Caco-2 (cell line): ENCODE data around the gene PRPS2. TPM values are rescaled to one million over a fixed set of nuclear protein-coding genes. Genes with fewer than 3 reads are reported as not detected.

Experiments
- BruUV-seq: library from RNA; stranded (reverse); fragments of 400-500 nt; replicated peaks from 2 replicates; lab custom pipeline; 2021; lab: Mats Ljungman, UMichigan
- CTCF ChIA-PET: fragments of 300-600 bp; sonication (Branson Sonifier 250); formaldehyde crosslinking; loops from one replicate; lab custom pipeline; 2022; ENCODE audit warnings: antibody characterized with exemption; lab: Charles Lee
- POLR2A ChIA-PET: fragments of 300-600 bp; sonication (Branson Sonifier 250); formaldehyde crosslinking; loops from one replicate; lab custom pipeline; 2022; ENCODE audit warnings: antibody characterized with exemption; lab: Charles Lee
- DNase-seq, 2 experiments: peaks; one replicate each; pipeline versions ENCODE4 v3.0.0 to v3.0.0-alpha.2; 2020 to 2022
- H3K27me3 ChIP-seq: replicated peaks from 2 replicates; pipeline ENCODE4 v1.6.0; 2011; ENCODE audit warnings: low read length; ENCODE audit not compliant: control insufficient read depth, insufficient read depth
- H3K36me3 ChIP-seq: 2 replicates; pipeline ENCODE4 v1.5.1; 2011; ENCODE audit warnings: low read length; ENCODE audit not compliant: control insufficient read depth, insufficient read depth
- H3K4me1 ChIP-seq: fragments of 250-450 bp; sonication (Bioruptor Pico); 2 replicates; pipeline ENCODE4 v1.5.1; 2020; ENCODE audit warnings: mild to moderate bottlenecking
- H3K4me3 ChIP-seq: 2 replicates; pipeline ENCODE4 v1.5.1; 2011; ENCODE audit warnings: low read depth, mild to moderate bottlenecking, control low read depth, low read length
- H3K9me3 ChIP-seq: fragments of 250-450 bp; sonication (Bioruptor Pico); 2 replicates; pipeline ENCODE4 v1.5.1; 2020; ENCODE audit warnings: mild to moderate bottlenecking, moderate library complexity
- H3K27ac Mint-ChIP-seq: one replicate; pipeline ENCODE4 v1.8.0; 2022; ENCODE audit warnings: mixed read lengths; ENCODE audit not compliant: unreplicated experiment
- H3K27me3 Mint-ChIP-seq: one replicate; pipeline ENCODE4 v1.8.0; 2022; ENCODE audit warnings: mixed read lengths; ENCODE audit not compliant: insufficient read depth, unreplicated experiment
- H3K36me3 Mint-ChIP-seq: one replicate; pipeline ENCODE4 v1.8.0; 2022; ENCODE audit warnings: mild to moderate bottlenecking, mixed read lengths; ENCODE audit not compliant: insufficient read depth, unreplicated experiment
- H3K4me1 Mint-ChIP-seq: one replicate; pipeline ENCODE4 v1.8.0; 2022; ENCODE audit warnings: low read depth, mixed read lengths; ENCODE audit not compliant: unreplicated experiment
- H3K4me3 Mint-ChIP-seq: one replicate; pipeline ENCODE4 v1.8.0; 2022; ENCODE audit warnings: mild to moderate bottlenecking, moderate library complexity, mixed read lengths; ENCODE audit not compliant: unreplicated experiment
- H3K9me3 Mint-ChIP-seq: one replicate; pipeline ENCODE4 v1.8.0; 2022; ENCODE audit warnings: mixed read lengths; ENCODE audit not compliant: unreplicated experiment
- intact Hi-C: fragments of 100-400 bp; cut with micrococcal nuclease; formaldehyde crosslinking; loops from one replicate; pipeline ENCODE4 v1.10.0; 2022; ENCODE audit not compliant: unreplicated experiment
- total RNA-seq: library from RNA; stranded (reverse); gene quantifications from 2 replicates; pipeline ENCODE4 v1.2.3, GENCODE V29; 2022
- TF ChIP-seq, protein P1 (sequence below), 2 experiments: fragments of 200-600 bp in 1 of 2; IDR thresholded peaks; 1 replicate in 1 of 2; 2 replicates in 1 of 2; pipeline versions ENCODE4 v1.5.1 to v1.8.0; 2011 to 2022; ENCODE audit warnings: antibody characterized with exemption in 1 of 2, control low read depth in 1 of 2, inconsistent platforms in 1 of 2, low read depth in 1 of 2, low read length in 1 of 2, mild to moderate bottlenecking in 1 of 2, moderate library complexity in 1 of 2; ENCODE audit not compliant: insufficient read depth in 1 of 2, severe bottlenecking in 1 of 2, unreplicated experiment in 1 of 2

Gene PRPS2
- total RNA-seq, 1 experiment from 2014 or later = 35.6 TPM

DNA sequence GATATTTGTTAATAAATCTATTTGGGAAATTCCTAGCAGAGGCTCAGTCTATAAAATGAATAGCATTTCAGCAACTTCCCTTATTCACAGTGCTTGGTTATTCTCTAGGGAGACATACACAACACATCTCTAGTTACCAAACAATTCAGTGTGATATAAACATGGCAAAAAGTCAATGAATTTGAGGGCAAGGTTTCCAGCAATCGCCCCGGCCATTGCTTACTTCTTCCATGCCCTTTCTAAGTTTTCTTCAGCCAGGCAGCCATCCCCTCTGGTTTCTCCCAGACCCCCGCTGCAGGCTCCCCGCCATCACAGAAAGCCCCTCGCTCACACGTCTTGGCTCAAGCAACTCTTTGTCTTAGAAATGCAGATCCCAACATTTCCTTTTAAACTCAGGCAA, 80.0 kb downstream of the PRPS2 start:
- Mint-ChIP-seq H3K27me3 (no peaks in the 10 kb centered on the region), H3K9me3 (no peaks in the 10 kb centered on the region), H3K27ac (no peak overlapping the region), H3K4me1 (peaks cover 6% of the 10 kb centered on the region), H3K36me3 (no peaks in the 10 kb centered on the region), H3K4me3 (no peak overlapping the region)
- DNase-seq = no peak
- H3K36me3 ChIP-seq = no peaks in the 10 kb centered on the region
- no peaks in the 10 kb centered on the region for H3K27me3 ChIP-seq
- intact Hi-C loops = no loop called here
- TF ChIP-seq, protein P1, sequence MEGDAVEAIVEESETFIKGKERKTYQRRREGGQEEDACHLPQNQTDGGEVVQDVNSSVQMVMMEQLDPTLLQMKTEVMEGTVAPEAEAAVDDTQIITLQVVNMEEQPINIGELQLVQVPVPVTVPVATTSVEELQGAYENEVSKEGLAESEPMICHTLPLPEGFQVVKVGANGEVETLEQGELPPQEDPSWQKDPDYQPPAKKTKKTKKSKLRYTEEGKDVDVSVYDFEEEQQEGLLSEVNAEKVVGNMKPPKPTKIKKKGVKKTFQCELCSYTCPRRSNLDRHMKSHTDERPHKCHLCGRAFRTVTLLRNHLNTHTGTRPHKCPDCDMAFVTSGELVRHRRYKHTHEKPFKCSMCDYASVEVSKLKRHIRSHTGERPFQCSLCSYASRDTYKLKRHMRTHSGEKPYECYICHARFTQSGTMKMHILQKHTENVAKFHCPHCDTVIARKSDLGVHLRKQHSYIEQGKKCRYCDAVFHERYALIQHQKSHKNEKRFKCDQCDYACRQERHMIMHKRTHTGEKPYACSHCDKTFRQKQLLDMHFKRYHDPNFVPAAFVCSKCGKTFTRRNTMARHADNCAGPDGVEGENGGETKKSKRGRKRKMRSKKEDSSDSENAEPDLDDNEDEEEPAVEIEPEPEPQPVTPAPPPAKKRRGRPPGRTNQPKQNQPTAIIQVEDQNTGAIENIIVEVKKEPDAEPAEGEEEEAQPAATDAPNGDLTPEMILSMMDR (IDR thresholded peaks at IDR 0.05; ENCODE audit: insufficient read depth in 1 of 2, low read depth in 1 of 2, low read length in 1 of 2, severe bottlenecking in 1 of 2, unreplicated experiment in 1 of 2) = no peak
- H3K4me3 ChIP-seq = no peak overlapping the region
- BruUV-seq = no TSS peak
- POLR2A ChIA-PET = no interaction called here
- H3K4me1 ChIP-seq = no peaks in the 10 kb centered on the region
- CTCF ChIA-PET = no interaction called here
- no peaks in the 10 kb centered on the region for H3K9me3 ChIP-seq

DNA sequence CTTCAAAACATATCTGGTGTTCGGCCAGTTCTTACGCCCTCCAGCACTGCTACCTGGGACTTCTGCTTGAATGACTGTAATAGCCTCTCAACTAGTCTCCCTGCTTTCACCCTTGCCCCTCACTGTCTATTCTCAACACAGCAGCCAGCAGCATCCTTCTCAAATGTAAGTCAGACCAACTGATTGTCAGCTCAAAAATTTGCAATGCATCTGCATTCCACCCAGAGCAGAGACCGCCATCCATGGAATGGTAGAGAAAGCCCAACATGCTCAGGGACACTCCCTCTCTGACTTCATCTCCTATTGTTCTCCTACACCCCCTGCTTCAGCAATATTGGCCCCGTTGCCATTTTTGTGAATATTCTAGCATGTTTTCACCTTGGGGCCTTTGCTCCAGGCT, 81.5 kb downstream of the PRPS2 start:
- H3K27me3 Mint-ChIP-seq = no peaks in the 10 kb centered on the region
- Histone ChIP-seq H3K9me3 (no peaks in the 10 kb centered on the region), H3K4me1 (no peaks in the 10 kb centered on the region), H3K4me3 (no peak overlapping the region), H3K36me3 (no peaks in the 10 kb centered on the region), H3K27me3 (no peaks in the 10 kb centered on the region)
- peaks cover 5% of the 10 kb centered on the region for H3K4me1 Mint-ChIP-seq
- H3K27ac Mint-ChIP-seq = no peak overlapping the region
- no peak overlapping the region for H3K4me3 Mint-ChIP-seq
- DNase-seq = no peak
- TF ChIP-seq, protein P1 (IDR thresholded peaks at IDR 0.05; ENCODE audit: insufficient read depth in 1 of 2, low read depth in 1 of 2, low read length in 1 of 2, severe bottlenecking in 1 of 2, unreplicated experiment in 1 of 2) = no peak
- no TSS peak for BruUV-seq
- ChIA-PET POLR2A (no interaction called here), CTCF (no interaction called here)
- H3K9me3 Mint-ChIP-seq = no peaks in the 10 kb centered on the region
- no peaks in the 10 kb centered on the region for H3K36me3 Mint-ChIP-seq
- intact Hi-C loops = no loop called here

Other genes with a start within 250 kb of the PRPS2 start
- 0.45 and 0.63 TPM in 2 replicates for gene TLR7, start 75.7 kb downstream of the PRPS2 start, total RNA-seq
- gene TLR8, start 115.2 kb downstream of the PRPS2 start, total RNA-seq = not detected in 2 replicates
- gene TMSB4X, start 183.7 kb downstream of the PRPS2 start, total RNA-seq = 1,007 and 1,095 TPM in 2 replicates